ENCODE measurements around the gene SEL1L2. TPM values are rescaled to one million over a fixed set of nuclear protein-coding genes. Genes with fewer than 3 reads are reported as not detected.

Gene SEL1L2
- total RNA-seq, 2 experiments from 2014 or later = not detected

DNA sequence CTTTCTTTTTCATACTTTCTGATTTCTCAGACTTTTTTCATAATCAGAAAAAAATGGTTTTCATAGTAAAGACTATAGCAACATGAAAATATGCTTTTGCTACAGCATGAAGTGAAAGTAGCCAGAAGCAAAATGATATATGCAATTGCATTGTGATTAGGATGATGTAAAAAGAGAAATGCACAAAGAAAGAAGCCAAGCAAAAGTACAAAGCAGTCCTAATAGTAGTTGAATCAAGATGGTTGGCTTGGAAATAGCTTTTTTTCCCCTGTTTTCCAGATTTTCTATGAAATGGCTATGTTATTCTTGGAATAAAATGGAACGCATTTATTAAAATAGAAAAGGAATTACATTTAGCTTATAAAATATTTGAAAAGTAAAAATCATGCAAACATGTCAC is 77.3 kb downstream of the SEL1L2 start:
- Mint-ChIP-seq H3K4me1 (ENCODE audit: low read depth) (peaks cover 3% of the 10 kb centered on the region), H3K36me3 (ENCODE audit: low read depth) (no peaks in the 10 kb centered on the region), H3K9me3 (no peaks in the 10 kb centered on the region), H3K27me3 (no peaks in the 10 kb centered on the region), H3K27ac (no peak overlapping the region), H3K4me3 (no peak overlapping the region)
- ATAC-seq (no peak), DNase-seq (no peak)
- ChIA-PET POLR2A (no interaction called here), CTCF (no interaction called here)
- intact Hi-C loops (cut with micrococcal nuclease) = no loop called here
- TF ChIP-seq, protein P1, sequence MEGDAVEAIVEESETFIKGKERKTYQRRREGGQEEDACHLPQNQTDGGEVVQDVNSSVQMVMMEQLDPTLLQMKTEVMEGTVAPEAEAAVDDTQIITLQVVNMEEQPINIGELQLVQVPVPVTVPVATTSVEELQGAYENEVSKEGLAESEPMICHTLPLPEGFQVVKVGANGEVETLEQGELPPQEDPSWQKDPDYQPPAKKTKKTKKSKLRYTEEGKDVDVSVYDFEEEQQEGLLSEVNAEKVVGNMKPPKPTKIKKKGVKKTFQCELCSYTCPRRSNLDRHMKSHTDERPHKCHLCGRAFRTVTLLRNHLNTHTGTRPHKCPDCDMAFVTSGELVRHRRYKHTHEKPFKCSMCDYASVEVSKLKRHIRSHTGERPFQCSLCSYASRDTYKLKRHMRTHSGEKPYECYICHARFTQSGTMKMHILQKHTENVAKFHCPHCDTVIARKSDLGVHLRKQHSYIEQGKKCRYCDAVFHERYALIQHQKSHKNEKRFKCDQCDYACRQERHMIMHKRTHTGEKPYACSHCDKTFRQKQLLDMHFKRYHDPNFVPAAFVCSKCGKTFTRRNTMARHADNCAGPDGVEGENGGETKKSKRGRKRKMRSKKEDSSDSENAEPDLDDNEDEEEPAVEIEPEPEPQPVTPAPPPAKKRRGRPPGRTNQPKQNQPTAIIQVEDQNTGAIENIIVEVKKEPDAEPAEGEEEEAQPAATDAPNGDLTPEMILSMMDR (IDR thresholded peaks at IDR 0.05) = no peak

DNA sequence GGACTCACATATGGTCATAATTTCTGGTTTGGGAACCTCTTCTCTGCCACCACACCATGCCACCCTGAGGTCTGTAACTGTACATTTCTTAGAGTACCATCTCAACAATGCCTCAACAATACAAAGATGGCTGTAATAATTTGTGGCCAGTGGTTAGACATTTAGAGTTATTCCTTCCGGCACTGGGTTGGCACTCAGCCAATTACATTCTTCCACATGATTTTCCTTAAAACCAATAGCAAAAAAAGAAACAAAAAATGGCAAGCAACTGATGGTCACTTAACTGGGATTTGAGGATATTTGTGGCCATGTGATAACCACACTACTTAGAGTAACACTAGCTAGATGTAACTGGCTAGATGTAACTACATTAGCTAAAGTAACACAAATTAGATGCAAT is 79.9 kb downstream of the SEL1L2 start:
- Mint-ChIP-seq H3K4me3 (no peak overlapping the region), H3K4me1 (ENCODE audit: low read depth) (no peaks in the 10 kb centered on the region), H3K27ac (no peak overlapping the region), H3K36me3 (ENCODE audit: low read depth) (no peaks in the 10 kb centered on the region), H3K9me3 (no peaks in the 10 kb centered on the region), H3K27me3 (no peaks in the 10 kb centered on the region)
- ChIA-PET POLR2A (no interaction called here), CTCF (no interaction called here)
- intact Hi-C loops (cut with micrococcal nuclease) = no loop called here
- DNase-seq = no peak
- TF ChIP-seq, protein P1 (IDR thresholded peaks at IDR 0.05) = no peak
- ATAC-seq = no peak

DNA sequence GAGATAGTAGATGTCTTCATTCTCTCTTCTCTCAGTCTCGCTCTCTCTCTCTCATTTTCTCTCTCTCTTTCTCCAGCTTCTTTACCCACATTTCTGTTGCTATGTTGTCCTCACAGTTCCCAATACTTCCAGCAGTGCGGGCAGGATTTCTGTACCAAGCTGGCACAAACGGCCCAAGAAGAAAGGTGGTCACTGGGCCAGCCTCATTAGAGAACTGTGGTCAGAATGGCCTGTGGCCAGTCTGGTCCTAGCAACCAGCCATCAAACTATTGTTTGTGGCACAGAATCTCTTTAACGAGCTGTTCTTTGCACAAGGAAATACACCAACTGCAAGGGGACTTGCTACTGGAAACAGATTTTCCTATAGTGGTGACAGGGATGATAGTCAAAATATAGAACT is 81.3 kb downstream of the SEL1L2 start:
- no peak overlapping the region for H3K27ac Mint-ChIP-seq
- TF ChIP-seq, protein P1 (IDR thresholded peaks at IDR 0.05) = no peak
- no peaks in the 10 kb centered on the region for H3K36me3 Mint-ChIP-seq (ENCODE audit: low read depth)
- CTCF ChIA-PET = no interaction called here
- DNase-seq (no peak), ATAC-seq (no peak)
- no peaks in the 10 kb centered on the region for H3K27me3 Mint-ChIP-seq
- no peaks in the 10 kb centered on the region for H3K4me1 Mint-ChIP-seq (ENCODE audit: low read depth)
- POLR2A ChIA-PET = no interaction called here
- H3K9me3 Mint-ChIP-seq = no peaks in the 10 kb centered on the region
- intact Hi-C loops (cut with micrococcal nuclease) = no loop called here
- no peak overlapping the region for H3K4me3 Mint-ChIP-seq

DNA sequence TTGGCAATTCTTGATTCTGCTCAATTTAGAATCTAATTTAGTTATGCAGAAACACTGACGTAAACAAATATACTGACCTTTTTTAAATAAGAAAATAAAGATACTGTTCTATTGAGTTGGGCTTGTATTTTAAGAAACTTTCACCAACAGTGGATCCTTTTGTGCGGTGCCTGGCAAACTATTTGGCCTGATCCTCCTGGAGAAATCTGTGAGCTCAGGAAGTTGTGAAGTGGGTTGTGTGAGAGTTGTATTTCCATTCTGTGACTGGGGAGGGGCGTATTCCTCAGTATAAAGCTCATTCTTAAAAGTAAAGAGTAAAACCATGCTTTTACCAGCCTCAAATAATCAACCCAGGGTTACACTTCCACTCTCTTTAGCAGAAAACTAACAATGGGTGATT is 85.6 kb downstream of the SEL1L2 start:
- intact Hi-C loops (cut with micrococcal nuclease) = no loop called here
- no peak for DNase-seq
- CTCF ChIA-PET = no interaction called here
- Mint-ChIP-seq H3K27me3 (no peaks in the 10 kb centered on the region), H3K9me3 (no peaks in the 10 kb centered on the region), H3K36me3 (ENCODE audit: low read depth) (no peaks in the 10 kb centered on the region), H3K4me3 (no peak overlapping the region), H3K4me1 (ENCODE audit: low read depth) (no peaks in the 10 kb centered on the region), H3K27ac (no peak overlapping the region)
- POLR2A ChIA-PET = no interaction called here
- TF ChIP-seq, protein P1 (IDR thresholded peaks at IDR 0.05) = no peak
- no peak for ATAC-seq

DNA sequence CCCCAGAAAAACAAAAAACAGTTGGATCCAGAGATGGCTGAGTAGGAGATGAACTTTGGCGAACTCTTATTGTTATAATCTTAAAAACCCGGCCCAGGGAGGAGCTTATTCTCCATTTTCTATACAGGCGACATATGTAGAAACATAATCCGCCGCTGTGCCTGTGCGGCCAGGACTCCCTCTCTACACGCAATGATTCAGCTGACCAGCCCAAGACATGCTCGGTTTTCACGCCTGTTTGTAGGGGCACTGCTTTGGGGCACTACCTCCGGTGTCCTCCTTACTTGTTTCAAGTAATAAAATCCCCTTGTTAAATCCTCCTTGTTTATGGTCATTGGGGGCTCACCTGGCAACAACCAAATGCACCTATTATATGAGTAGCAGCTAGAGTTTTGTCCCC is 89.9 kb downstream of the SEL1L2 start:
- Mint-ChIP-seq H3K4me1 (ENCODE audit: low read depth) (no peaks in the 10 kb centered on the region), H3K4me3 (no peak overlapping the region), H3K27me3 (no peaks in the 10 kb centered on the region), H3K27ac (no peak overlapping the region), H3K36me3 (ENCODE audit: low read depth) (no peaks in the 10 kb centered on the region), H3K9me3 (no peaks in the 10 kb centered on the region)
- DNase-seq = no peak
- intact Hi-C loops (cut with micrococcal nuclease) = no loop called here
- TF ChIP-seq, protein P1 (IDR thresholded peaks at IDR 0.05) = no peak
- no peak for ATAC-seq
- POLR2A ChIA-PET = no interaction called here
- CTCF ChIA-PET = no interaction called here

All from activated CD8-positive, alpha-beta T cell treated with anti-CD3 and anti-CD28 coated beads for 36 hours (primary cell).